Hematopoietic multipotent progenitor cell treated with erythropoietin and hydrocortisone succinate and interleukin-3 and kit ligand, for 6 days (in vitro differentiated cells): ENCODE measurements around the gene GOLGA6L10.
"Not testable (repeated sequence)": the region's sequence is repeated elsewhere in the genome, so short reads cannot be mapped to it uniquely, and the experiment has no call there.

Source experiments
- DNase-seq: peaks from one replicate; pipeline ENCODE4 v3.0.0-alpha.2; 2015

GOLGA6L10 gene

DNA sequence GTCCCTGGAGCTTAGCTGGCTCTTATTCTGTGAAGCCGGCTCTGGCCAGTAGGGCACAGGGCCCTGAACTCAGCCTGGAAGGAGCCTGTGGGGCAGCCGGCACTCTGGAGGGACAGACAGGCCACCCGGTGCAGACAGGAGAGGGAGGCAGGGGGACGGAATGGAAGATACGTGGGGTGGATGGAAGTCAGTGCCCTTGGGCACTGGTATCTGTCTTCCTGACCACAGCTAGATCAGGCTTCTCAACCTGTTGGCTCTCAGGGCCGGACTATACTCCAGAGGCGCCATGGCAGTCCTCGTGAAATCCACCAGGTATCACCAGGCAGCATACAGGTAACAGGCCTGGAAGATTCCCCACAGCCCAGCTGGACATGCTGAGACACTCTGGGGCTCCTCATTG is 10.7 kb downstream of the GOLGA6L10 start:
- DNase-seq, result not testable (repeated sequence)

DNA sequence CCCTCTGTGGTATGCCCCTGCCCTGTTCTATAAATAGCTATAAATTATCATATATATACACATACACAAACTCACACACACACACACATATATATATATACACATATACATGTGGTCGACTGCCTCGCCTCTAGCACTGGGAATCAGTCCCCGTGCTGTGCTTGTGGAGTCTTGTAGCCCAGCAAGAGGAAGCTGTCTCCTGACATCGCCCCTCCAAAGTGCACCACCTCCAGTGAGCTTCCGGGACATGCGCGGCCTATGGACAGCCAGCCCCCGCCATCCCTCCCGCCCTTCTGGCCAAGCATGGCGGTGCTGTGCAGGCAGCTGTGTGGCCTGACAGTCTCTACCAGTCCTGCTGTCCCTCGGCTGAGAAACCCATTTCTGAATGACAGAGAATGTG is 11.2 kb downstream of the GOLGA6L10 start:
- DNase-seq, result not testable (repeated sequence)

DNA sequence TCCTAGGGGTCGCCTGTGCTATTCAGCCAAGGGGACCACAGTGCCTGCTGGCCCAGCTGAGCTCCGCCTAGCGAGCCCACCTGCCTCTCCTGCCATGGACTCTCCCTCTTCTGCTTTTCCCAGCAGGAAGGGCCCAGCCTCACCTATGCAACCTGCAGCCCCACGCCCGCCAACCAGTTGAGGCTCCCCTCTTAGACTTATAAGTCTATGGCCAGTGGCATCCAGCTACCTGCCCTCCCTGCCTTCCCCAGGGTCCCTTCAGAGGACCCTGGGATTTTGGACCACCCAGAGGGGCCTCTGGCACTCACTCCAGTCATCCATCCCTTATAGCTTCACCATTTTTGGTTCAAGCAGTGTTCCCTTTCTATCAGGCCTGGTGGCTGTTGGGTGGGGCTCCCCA is 12.2 kb downstream of the GOLGA6L10 start:
- not testable (repeated sequence) for DNase-seq

DNA sequence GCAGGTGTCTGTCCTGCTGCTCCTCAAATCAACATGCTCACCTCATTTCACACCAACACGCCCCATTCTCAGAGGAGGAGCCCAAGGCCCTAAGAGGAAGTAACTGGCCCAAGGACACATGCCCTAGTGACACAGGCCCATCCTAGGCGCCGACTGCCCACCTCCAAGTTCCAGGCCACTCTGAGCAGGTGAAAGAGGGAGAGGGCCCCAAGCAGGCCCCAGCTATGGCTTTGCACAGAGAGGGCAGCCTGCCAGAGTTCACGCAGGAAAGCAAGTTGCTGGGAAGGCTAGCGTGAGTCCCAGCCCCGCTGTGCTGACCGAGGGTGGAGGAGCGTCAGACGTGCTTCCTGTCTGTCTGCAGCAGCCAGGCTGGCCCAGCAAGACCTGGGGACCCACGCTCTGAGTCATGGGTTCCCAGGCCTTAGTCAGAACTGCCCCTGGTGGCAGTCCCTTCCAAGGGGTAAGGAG is 13.1 kb downstream of the GOLGA6L10 start:
- DNase-seq, result not testable (repeated sequence)

DNA sequence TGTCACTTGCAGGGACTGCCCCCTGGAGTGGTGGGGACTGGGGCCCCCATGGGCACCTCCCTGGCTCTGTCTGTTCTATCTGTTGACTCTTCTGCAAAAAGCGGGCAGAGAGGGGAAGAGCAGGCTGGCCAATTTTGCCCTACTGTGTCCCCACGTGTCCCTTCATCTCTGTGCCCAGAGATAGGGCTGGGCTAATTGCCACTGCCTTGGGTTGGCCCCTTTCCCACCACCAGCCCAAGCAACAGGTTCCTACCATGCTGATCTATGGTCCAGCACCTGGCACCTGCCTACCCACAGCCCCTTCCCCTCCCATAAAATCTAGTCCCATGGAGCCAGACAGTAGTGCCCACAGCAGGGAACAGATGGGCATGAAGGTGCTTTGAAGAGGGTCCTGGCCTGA is 14.3 kb downstream of the GOLGA6L10 start:
- DNase-seq, result not testable (repeated sequence)

DNA sequence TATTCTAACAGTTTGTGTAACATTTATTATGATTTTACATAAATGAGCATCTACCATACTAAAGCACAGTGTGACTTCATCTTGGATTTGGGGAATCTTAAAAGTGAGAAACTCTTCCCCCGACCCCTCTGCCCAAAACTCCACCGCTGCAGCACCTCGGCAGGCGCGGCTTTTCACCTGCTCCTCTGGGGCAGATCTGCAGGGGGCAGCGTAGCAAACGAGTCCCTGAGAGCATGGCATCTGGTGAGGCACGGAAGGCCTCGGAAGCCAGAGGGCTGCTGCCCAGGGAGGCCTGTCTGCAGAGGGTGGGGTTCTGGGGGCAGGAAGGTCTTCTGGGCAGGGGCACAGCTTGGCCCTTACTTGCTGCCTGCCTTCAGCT is 14.7 kb downstream of the GOLGA6L10 start:
- not testable (repeated sequence) for DNase-seq

DNA sequence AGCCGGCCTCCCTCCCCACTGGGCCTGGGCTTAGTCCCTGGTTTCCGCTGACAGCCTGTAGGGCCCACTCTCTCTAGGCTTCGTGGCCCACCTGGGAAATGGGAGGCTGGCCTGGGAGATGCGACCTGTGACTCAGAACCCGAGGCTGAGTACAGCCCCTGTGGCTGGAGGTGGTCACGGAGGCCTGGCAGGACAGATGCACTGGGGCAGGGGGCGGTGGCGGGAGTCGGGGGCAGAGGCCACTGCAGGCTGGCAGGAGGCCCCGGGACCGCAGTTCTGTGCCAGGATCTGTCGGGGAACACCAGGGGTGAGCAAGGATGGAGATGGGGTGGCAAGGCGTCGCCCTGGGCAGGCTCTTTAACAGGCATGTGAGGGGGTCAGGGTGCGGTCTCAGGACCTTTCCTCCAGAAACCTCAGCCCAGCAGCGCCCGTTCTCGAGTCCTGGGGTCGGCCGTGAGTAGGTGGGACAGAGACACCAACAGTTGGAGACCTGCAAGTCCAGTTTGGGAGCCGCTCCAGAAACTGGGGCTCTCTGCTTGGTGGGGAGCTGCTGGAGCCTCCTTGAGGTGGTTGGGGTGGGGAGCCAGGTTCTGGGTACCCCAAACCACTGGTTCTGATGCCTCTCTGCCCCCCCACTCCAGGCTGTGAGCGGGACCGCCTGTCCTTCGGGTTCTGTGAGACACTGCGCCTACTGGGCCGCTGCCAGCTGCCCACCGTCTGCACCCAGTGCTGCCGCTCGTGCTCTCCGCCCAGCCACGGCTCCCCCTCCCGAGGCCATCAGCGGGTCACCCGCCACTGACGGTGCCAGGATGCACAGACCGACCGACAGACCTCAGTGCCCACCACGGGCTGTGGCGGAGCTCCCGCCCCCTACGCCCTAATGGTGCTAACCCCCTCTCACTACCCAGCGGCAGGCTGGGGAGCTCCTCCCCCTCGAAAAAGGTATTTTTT is 15.4 kb downstream of the GOLGA6L10 start:
- not testable (repeated sequence) for DNase-seq

DNA sequence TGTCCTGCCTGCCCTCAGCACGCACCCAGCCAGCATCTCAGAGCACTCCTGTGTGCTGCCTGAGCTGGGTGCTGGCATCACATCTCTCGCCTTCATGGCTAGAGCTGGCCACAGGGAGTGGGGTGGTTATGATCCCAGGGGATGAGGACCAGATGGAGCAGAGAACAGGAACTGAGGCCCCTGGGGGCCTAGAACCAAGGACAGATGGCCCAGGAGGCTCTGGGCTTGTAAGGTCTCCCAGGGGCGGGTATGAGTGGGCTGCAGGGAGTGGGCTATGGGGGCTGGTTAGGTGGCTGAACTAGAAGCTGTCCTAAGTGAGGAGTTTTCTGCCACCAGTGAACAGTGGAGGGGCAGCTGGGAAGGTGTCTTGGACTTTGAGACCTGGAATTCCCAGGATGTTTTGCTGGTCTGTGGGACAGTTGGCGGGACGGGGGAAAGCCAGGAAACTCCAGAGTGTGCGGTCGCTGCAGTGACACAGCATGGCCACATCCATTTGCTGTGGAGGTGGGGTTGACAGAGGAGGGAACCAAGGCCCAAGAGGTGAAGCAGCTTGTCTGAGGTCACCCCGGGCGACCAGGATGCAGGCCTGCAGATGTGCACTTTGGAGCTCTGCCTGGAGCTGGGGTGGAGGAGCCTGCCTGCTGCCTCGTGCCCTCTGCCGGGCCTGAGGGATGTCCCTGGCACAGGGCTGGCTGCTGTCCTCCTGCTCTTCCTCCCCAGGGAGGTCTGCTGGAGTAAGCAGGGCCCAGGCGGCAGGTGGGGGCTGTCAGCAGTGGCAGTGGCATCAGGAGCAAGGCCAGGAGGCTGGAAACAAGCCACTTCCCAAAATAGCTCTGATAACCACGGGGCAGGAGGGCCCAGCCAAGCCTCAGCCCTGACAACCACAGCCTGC is 16.3 kb downstream of the GOLGA6L10 start:
- DNase-seq, result not testable (repeated sequence)

DNA sequence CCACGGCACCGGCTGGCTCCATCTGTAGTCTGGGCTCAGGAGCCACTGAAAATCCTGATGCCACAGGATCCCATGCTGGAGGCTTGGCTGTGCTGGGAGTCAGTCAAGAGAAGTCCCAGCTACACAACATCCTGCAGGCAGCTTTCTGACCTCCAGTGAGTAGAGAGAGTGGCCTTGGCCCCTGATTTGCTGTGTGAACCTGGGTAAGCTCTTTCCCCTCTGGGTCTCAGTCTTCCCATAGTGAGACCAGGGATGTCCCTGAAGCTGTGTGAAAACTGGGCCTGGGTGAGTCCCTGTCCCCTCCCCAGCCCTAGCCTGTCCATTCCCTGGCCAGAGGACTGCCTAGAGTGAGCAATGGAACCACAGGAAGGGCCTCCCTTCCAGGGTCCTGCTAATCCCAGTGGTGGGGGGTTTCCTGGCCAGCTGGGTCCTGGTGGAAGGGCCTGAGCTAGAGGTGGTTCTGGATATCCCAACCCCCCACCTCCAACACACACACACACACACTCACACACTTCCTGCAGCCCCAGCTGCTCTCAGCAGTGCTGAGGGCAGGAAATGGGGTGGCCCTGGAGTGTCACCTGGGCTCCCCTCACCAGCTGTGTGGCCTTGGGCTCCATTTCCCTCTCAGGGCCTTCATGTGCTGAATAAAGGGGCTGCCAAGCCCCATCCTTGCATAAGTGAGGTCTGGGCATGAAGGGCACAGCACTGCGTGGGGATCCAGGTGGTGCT is 17.5 kb downstream of the GOLGA6L10 start:
- not testable (repeated sequence) for DNase-seq

DNA sequence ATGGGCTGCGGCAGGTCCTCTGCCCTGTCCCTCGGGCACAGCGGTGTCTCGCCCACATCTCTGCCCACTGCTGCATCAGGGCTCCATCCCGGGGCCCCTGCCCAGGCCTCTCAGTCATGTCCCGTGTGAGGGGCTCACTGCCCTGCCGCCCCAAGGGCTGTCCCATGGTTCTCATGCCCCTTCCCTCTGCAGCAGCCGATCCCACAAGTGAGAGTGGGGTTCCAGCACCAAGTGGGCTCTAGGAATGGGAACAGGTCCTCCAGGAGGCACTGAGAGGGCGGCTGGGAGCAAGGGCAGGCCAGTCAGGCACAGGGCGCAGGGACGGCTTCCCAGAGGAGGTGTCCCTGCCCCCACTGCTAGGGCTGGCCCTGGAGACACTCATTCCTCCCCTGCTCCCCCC is 18.4 kb downstream of the GOLGA6L10 start:
- DNase-seq, result not testable (repeated sequence)

DNA sequence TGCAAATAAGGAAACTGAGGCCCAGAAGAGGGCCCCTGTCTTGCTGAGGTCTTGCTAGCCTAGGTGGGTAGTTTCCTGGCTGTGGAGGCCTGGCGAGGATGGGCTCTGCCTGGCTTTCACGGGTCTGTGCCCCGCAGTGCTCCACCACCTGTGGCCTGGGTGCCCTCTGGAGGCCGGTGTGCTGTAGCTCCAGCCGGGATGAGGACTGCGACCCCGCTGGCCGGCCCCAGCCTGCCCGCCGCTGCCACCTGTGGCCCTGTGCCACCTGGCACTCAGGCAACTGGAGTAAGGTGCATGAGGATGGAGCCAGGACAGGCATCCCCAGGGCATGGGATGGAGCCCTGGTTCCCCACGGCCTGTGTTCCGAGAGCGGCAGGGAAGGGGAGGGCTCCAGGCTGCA is 20.2 kb downstream of the GOLGA6L10 start:
- not testable (repeated sequence) for DNase-seq

DNA sequence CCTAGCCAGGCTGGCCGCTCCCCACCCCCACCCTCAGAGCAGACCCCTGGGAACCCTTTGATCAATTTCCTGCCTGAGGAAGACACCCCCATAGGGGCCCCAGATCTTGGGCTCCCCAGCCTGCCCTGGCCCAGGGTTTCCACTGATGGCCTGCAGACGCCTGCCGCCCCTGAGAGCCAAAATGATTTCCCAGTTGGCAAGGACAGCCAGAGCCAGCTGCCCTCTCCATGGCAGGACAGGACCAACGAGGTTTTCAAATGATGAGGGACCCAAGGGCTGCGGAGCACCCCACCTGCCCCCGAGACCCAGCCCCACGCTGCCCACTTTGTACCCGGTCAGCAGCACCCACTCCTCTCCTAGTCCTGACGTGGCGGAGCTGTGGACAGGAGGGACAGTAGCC is 21.9 kb downstream of the GOLGA6L10 start:
- DNase-seq, result not testable (repeated sequence)

DNA sequence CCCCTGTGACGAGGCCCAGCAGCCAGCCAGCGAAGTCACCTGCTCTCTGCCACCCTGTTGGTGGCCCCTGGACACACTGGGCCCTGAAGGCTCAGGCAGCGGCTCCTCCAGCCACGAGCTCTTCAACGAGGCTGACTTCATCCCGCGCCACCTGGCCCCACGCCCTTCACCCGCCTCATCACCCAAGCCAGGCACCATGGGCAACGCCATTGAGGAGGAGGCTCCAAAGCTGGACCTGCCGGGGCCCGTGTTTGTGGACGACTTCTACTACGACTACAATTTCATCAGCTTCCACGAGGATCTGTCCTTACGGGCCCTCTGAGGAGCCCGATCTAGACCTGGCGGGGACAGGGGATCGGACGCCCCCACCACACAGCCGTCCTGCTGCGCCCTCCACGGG is 22.4 kb downstream of the GOLGA6L10 start:
- not testable (repeated sequence) for DNase-seq

DNA sequence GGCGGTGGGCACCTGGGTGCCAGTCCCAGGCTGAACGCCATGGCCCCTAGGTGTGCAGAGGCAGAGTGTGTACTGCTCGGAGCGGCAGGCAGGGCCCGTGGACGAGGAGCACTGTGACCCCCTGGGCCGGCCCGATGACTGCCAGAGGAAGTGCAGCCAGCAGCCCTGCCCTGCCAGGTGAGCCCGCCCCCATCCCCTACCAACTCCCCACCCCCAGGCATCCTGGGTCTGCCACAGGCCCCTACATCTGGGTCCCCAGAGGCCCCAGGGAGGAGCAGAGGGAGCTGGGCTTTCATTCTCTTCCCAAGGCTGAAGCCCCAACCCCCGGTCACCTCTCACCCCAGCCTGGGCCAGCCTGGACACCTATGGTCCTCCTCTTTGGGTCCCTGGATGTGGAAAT is 23.6 kb downstream of the GOLGA6L10 start:
- not testable (repeated sequence) for DNase-seq

DNA sequence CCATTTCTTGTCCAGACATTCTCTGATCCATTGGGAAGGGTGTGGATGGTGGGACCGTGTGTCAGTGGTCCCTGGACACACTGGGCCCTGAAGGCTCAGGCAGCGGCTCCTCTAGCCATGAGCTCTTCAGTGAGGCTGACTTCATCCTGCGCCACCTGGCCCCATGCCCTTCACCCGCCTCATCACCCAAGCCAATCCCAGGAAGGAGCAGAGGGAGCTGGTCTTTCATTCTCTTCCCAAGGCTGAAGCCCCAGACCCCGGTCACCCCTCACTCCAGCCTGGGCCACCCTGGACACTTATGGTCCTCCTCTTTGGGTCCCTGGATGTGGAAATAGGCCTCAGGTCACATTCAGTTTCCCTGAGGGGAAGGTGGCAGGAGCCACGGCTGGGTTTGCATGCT is 24.4 kb downstream of the GOLGA6L10 start:
- not testable (repeated sequence) for DNase-seq

DNA sequence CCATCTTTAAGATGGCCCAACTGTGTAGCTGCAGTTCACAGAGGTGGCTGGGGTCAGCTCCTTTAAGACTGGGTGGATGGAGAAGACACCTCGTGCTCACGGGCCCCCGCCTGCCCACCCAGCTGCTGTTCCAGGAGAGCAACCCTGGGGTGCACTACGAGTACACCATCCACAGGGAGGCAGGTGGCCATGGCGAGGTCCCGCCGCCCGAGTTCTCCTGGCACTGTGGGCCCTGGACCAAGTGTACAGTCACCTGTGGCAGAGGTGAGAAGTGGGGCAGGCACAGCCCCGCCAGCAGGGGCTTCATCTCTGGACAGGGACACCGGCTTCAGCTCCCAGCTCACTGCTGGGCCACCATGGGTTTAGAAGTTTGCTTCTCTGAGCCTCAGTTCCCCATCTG is 26.8 kb downstream of the GOLGA6L10 start:
- DNase-seq, result not testable (repeated sequence)

DNA sequence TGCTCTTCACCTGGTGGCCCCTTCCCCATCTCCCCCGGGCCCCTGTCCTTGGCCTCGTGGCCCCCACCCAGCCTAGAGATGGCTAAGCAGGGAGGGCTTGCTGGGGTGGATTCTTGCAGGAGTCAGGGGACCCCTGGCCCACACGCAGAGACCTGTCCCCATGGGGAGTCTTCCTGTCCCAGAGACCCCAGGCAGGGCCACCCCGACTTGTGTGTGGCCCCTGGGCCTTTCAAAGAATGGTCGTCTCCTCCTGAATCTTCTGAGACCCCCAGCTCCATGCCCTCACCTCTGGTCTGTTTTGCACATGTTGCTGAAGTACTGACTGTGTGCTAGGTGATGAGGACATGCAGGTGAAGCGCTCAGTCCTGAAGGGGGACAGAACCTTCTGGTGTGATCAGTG is 28.4 kb downstream of the GOLGA6L10 start:
- not testable (repeated sequence) for DNase-seq

DNA sequence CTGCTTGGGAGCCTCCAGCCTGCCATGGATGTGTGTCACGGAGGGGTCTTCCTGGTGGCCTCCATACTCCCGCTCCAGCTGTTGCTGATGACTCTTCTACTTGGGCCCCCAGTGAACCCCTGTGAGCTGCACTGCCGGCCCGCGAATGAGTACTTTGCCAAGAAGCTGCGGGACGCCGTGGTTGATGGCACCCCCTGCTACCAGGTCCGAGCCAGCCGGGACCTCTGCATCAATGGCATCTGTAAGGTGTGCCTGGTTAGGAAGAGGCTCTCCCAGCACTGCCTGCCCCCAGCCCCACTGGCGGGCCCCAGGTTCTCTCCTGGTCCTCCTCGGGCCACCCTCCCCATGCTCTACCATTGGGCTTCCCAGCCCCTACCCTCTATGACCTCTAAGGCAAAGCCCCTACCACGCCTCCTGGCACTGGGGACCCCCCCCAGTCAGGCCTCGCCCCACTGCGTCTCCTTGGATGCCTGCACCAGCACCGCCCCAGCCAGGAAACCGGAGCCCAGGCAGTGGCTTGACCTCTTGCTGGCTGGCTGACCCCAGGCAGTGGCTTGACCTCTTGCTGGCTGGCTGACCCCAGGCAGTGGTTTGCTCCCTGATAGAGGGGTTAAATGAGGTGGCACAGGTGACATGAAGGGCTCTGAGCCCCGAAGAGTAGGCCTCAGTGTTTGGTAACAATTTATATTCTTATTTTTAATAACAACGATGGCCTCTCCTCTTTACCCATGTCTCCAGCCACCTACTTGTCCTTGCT is 29.6 kb downstream of the GOLGA6L10 start:
- not testable (repeated sequence) for DNase-seq

DNA sequence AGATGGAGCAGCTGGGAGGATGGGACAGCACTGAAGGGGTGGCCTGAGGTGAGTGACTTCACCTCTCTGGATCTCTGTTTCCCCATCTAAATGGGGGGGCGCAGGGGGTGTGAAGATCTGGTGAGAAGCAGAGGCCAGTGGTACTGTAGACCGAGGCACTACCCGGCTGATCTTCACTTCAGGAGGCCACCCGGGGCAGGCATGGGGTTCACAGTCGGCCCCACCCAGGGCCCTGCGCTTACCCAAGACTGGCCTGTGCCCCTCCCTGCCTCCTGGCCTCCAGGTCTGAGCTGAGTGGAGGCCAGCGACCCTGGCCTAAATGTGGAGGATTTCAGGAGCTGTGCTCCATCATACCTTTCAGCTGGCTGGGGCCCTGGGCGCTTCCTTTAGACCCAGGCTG is 31.0 kb downstream of the GOLGA6L10 start:
- DNase-seq, result not testable (repeated sequence)

DNA sequence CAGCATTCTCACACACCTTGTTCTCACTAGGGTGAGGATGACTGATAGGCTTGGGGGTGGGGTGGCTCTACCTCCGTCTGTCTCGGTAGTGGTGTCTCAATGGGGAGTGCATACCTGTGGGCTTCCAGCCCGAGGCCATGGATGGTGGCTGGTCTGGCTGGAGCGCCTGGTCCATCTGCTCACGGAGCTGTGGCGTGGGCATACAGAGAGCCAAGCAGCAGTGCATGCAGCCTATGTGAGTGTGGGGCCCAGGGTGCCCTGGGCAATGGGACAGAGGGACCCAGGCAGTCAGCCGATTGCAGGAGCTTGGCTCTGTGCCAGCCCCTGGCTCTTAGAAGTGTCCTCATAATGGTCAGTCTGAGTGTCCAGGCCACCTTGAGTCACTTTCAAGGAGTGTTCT is 31.8 kb downstream of the GOLGA6L10 start:
- DNase-seq, result not testable (repeated sequence)

DNA sequence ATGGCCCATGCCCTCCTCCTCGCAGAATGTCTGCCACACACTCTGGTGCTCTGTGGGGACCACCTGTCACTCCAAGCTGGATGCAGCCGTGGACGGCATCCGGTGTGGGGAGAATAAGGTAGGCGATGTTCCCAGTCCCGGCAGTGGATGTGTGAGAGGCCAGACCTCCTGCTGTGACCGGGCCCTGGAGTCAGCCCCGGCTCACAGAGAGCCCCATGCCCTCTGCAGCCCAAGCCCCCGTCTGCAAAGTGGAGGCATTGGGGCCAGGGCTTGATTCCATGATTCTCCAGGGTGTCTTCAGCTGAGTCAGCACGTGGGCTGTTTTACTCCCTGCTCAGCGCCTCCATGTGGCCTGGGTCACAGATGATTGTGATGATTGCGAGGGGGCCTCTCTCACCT is 32.2 kb downstream of the GOLGA6L10 start:
- DNase-seq, result no peak
